Activated CD4-positive, alpha-beta T cell treated with anti-CD3 and anti-CD28 coated beads, Interleukin-2, amount 10 ng/mL, durations not matched to agents 7 days and 5 days (primary cell): ENCODE data around the gene CLIC3. TPM values are rescaled to one million over a fixed set of nuclear protein-coding genes. Genes with fewer than 3 reads are reported as not detected.

Experiments used
- CTCF ChIA-PET: fragments of 350-600 bp; sonication (Branson Sonifier 250); formaldehyde crosslinking; loops from one replicate; lab custom pipeline; 2021; ENCODE audit warnings: antibody characterized with exemption; lab: Charles Lee
- POLR2A ChIA-PET: fragments of 350-600 bp; sonication (Branson Sonifier 250); formaldehyde crosslinking; loops from one replicate; lab custom pipeline; 2021; ENCODE audit warnings: antibody characterized with exemption; lab: Charles Lee
- DNase-seq: peaks from one replicate; pipeline ENCODE4 v3.0.0-alpha.2; 2020
- H3K27ac Mint-ChIP-seq: one replicate; pipeline ENCODE4 v1.8.0; 2021; ENCODE audit warnings: mild to moderate bottlenecking, moderate library complexity, mixed read lengths
- H3K27me3 Mint-ChIP-seq: one replicate; pipeline ENCODE4 v1.8.0; 2021; ENCODE audit warnings: mixed read lengths
- H3K36me3 Mint-ChIP-seq: one replicate; pipeline ENCODE4 v1.8.0; 2021; ENCODE audit warnings: low read depth, mixed read lengths
- H3K4me1 Mint-ChIP-seq: one replicate; pipeline ENCODE4 v1.8.0; 2021; ENCODE audit warnings: mixed read lengths
- H3K4me3 Mint-ChIP-seq: one replicate; pipeline ENCODE4 v1.8.0; 2021; ENCODE audit warnings: mild to moderate bottlenecking, moderate library complexity, mixed read lengths
- H3K9me3 Mint-ChIP-seq: one replicate; pipeline ENCODE4 v1.8.0; 2021; ENCODE audit warnings: mixed read lengths
- total RNA-seq, 2 experiments: library from RNA; stranded (reverse); gene quantifications; one replicate each; pipeline ENCODE4 v1.2.3, GENCODE V29; 2021

CLIC3 gene
- total RNA-seq, 2 experiments from 2014 or later = 2.6 to 4.4 TPM

GRCh38 chr9:137021568-137021978, 25.2 kb upstream of the CLIC3 start:
- Mint-ChIP-seq H3K4me1 (peaks cover 13% of the 10 kb centered on the region), H3K27me3 (no peaks in the 10 kb centered on the region), H3K9me3 (no peaks in the 10 kb centered on the region), H3K4me3 (no peak overlapping the region), H3K36me3 (peaks cover 6% of the 10 kb centered on the region), H3K27ac (no peak overlapping the region)
- no peak for DNase-seq
- POLR2A ChIA-PET = no interaction called here
- CTCF ChIA-PET = interaction anchor here (0.6 to 8.6 kb wide), 7 partner anchors 8 to 179 kb away, joined by 3 to 59 read pairs (median 4); partner anchors contain the start of genes ABCA2, AJM1, CLIC3 and FUT7

GRCh38 chr9:137020771-137021567, 24.6 kb upstream of the CLIC3 start:
- Mint-ChIP-seq H3K4me1 (peaks cover 11% of the 10 kb centered on the region), H3K9me3 (no peaks in the 10 kb centered on the region)
- POLR2A ChIA-PET = no interaction called here

GRCh38 chr9:137019891-137020683, 23.7 kb upstream of the CLIC3 start:
- H3K27ac Mint-ChIP-seq = no peak overlapping the region
- CTCF ChIA-PET = interaction anchor here (0.7 to 8.6 kb wide), 6 partner anchors 9 to 293 kb away, joined by 3 to 59 read pairs (median 5); partner anchors contain the start of genes ABCA2, FUT7 and NPDC1
- no peaks in the 10 kb centered on the region for H3K9me3 Mint-ChIP-seq
- peaks cover 6% of the 10 kb centered on the region for H3K36me3 Mint-ChIP-seq
- no peak for DNase-seq
- H3K4me3 Mint-ChIP-seq = no peak overlapping the region
- peaks cover 11% of the 10 kb centered on the region for H3K4me1 Mint-ChIP-seq
- no peaks in the 10 kb centered on the region for H3K27me3 Mint-ChIP-seq
- POLR2A ChIA-PET = no interaction called here

More at GRCh38 chr9:137020771-137021567, 24.6 kb upstream of the CLIC3 start:
- Mint-ChIP-seq H3K27ac (no peak overlapping the region), H3K36me3 (peaks cover 6% of the 10 kb centered on the region), H3K4me3 (no peak overlapping the region), H3K27me3 (no peaks in the 10 kb centered on the region)
- no peak for DNase-seq
- CTCF ChIA-PET = interaction anchor here (0.6 to 8.6 kb wide), 7 partner anchors 8 to 178 kb away, joined by 3 to 59 read pairs (median 4); partner anchors contain the start of genes ABCA2, AJM1, CLIC3 and FUT7

DNA sequence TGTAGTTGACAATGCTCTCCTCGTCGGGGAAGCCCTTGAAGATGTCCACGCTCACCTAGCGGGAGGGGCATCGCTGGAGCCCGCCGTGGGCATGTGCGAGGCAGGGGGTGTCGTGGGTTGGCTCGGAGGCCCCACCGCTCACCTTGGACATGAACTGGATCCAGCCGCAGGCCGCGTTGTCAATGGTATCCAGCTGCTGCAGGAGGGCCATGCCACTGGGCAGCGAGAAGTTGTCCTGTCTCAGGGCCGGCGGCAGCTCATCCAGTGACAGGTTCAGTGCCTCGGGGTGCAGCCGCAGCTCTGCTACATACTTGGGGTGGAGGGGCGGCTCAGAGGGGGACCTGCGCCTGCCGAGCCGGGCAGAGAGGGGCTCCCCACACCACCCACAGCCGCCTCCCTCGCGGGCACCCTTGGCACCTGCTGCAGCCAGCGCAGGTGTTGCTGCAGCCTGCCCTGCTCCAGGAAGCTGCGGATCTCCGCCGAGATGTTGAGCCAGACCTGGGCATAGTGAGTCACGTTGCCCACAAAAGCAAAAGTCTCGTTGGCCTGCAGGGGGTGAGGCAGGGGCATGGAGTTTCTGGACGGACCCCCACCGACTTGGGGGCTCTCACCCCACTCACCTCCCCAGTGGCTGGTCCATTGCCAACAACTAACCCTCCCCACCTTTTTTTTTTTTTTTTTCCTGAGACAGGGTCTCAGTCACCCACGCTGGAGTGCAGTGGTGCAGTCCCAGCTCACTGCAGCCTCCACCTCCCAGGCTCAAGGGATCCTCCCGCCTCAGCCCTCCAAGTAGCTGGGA, 22.6 kb upstream of the CLIC3 start:
- H3K9me3 Mint-ChIP-seq = no peaks in the 10 kb centered on the region
- H3K27ac Mint-ChIP-seq = no peak overlapping the region
- POLR2A ChIA-PET = no interaction called here
- peaks cover 6% of the 10 kb centered on the region for H3K36me3 Mint-ChIP-seq
- peaks cover 7% of the 10 kb centered on the region for H3K4me1 Mint-ChIP-seq
- no peak overlapping the region for H3K4me3 Mint-ChIP-seq
- no peaks in the 10 kb centered on the region for H3K27me3 Mint-ChIP-seq
- DNase-seq = no peak
- CTCF ChIA-PET = interaction anchor here (0.7 to 8.6 kb wide), 4 partner anchors 10 to 292 kb away, joined by 3 to 59 read pairs (median 5); partner anchors contain the start of genes ABCA2 and FUT7

DNA sequence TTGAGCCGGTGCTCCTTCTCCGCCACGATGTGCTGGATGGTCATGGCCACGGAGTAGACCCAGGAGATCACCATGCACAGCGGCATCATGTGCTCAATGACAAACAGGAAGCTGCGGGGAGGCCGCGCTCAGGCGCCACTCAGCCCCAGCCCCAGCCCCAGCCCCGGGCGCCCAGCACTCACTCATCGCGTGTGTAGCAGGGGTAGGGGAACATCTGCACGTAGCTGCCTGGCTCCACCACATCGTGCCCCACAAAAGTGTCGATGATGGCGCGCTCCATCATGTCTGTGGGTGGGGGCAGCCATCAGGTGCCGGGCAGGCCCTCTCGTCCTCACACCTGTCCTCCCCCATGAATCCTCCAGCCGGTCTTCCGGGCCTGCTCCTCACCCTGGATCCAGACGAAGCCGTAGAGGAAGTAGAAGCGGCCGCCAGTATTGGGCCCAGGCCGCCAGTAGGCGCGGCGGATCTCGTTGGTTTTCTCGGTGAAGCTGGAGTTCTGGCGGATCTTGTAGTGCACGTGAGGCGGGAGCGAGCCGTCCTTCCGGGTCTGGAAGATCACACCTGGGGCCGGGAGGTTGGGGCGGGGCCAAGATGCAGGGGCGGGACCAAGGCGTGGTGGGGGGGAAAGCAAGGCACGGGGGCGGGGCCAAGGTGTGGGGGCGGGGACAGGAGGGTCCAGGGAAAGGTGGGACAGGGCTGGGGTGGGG, 21.6 kb upstream of the CLIC3 start:
- H3K27ac Mint-ChIP-seq = no peak overlapping the region
- CTCF ChIA-PET = interaction anchor here (2.1 to 8.6 kb wide), 2 partner anchors 11 to 18 kb away, joined by 6 to 59 read pairs; partner anchors contain the start of genes ABCA2 and FUT7
- no peaks in the 10 kb centered on the region for H3K9me3 Mint-ChIP-seq
- DNase-seq = no peak
- H3K27me3 Mint-ChIP-seq = no peaks in the 10 kb centered on the region
- no peak overlapping the region for H3K4me3 Mint-ChIP-seq
- POLR2A ChIA-PET = no interaction called here
- peaks cover 3% of the 10 kb centered on the region for H3K4me1 Mint-ChIP-seq
- H3K36me3 Mint-ChIP-seq = peaks cover 6% of the 10 kb centered on the region

- H3K9me3 Mint-ChIP-seq = no peaks in the 10 kb centered on the region
- ChIA-PET POLR2A (no interaction called here), CTCF (interaction anchor here (8.6 kb wide), 1 partner anchor 12 kb away, joined by 59 read pairs; the partner anchor contains the start of genes ABCA2 and FUT7)
- peaks cover 1% of the 10 kb centered on the region for H3K4me1 Mint-ChIP-seq
- no peaks in the 10 kb centered on the region for H3K27me3 Mint-ChIP-seq
- H3K27ac Mint-ChIP-seq = no peak overlapping the region
- H3K36me3 Mint-ChIP-seq = peaks cover 4% of the 10 kb centered on the region
- H3K4me3 Mint-ChIP-seq = no peak overlapping the region
- no peak for DNase-seq
These were observed 20.7 kb upstream of the CLIC3 start for GRCh38 chr9:137017071-137017470.

DNA sequence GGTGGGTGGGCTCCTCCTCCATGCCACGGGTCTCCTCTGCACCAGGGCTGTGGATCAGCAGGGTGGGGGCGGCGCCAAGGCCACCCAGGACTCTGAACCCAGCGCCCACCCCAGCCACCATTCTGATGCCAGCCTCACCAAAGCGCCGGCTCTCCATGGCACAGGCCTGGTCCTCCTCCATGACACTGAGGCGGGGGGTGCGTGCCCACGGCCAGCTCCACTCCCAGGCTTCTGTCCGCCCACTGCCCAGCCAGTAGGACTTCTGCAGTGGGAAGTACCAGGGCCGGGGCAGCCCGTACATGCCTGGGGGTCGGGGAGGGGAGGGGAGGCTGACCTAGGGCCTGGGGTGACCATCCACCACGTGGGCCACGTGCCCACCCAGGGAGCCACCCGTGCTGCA, 20.1 kb upstream of the CLIC3 start:
- Mint-ChIP-seq H3K27me3 (no peaks in the 10 kb centered on the region), H3K4me3 (no peak overlapping the region), H3K4me1 (no peaks in the 10 kb centered on the region), H3K9me3 (no peaks in the 10 kb centered on the region), H3K36me3 (peaks cover 7% of the 10 kb centered on the region), H3K27ac (no peak overlapping the region)
- POLR2A ChIA-PET = no interaction called here
- DNase-seq = no peak
- CTCF ChIA-PET = interaction anchor here (2.0 to 8.6 kb wide), 2 partner anchors 13 to 19 kb away, joined by 6 to 59 read pairs; partner anchors contain the start of genes ABCA2 and FUT7

- no peak for DNase-seq
- no peaks in the 10 kb centered on the region for H3K27me3 Mint-ChIP-seq
- no peak overlapping the region for H3K4me3 Mint-ChIP-seq
- peaks cover 9% of the 10 kb centered on the region for H3K36me3 Mint-ChIP-seq
- H3K4me1 Mint-ChIP-seq = no peaks in the 10 kb centered on the region
- POLR2A ChIA-PET = no interaction called here
- CTCF ChIA-PET = interaction anchor here (2.0 to 8.6 kb wide), 2 partner anchors 13 to 19 kb away, joined by 6 to 59 read pairs; partner anchors contain the start of genes ABCA2 and FUT7
- H3K27ac Mint-ChIP-seq = no peak overlapping the region
- H3K9me3 Mint-ChIP-seq = no peaks in the 10 kb centered on the region
These were observed 19.6 kb upstream of the CLIC3 start for GRCh38 chr9:137015976-137016375.

- POLR2A ChIA-PET = no interaction called here
- CTCF ChIA-PET = interaction anchor here (2.0 to 8.6 kb wide), 2 partner anchors 14 to 20 kb away, joined by 6 to 59 read pairs; partner anchors contain the start of genes ABCA2 and FUT7
- H3K27ac Mint-ChIP-seq = no peak overlapping the region
These were observed 19.2 kb upstream of the CLIC3 start for GRCh38 chr9:137015540-137015930.

GRCh38 chr9:137014776-137015539, 18.6 kb upstream of the CLIC3 start:
- H3K9me3 Mint-ChIP-seq = no peaks in the 10 kb centered on the region
- no peak for DNase-seq
- H3K27ac Mint-ChIP-seq = no peak overlapping the region
- H3K36me3 Mint-ChIP-seq = peaks cover 9% of the 10 kb centered on the region
- POLR2A ChIA-PET = no interaction called here
- no peaks in the 10 kb centered on the region for H3K27me3 Mint-ChIP-seq
- CTCF ChIA-PET = interaction anchor here (2.0 to 8.6 kb wide), 2 partner anchors 14 to 20 kb away, joined by 6 to 59 read pairs; partner anchors contain the start of genes ABCA2 and FUT7
- no peaks in the 10 kb centered on the region for H3K4me1 Mint-ChIP-seq
- no peak overlapping the region for H3K4me3 Mint-ChIP-seq

More at GRCh38 chr9:137015540-137015930, 19.2 kb upstream of the CLIC3 start:
- Mint-ChIP-seq H3K4me3 (no peak overlapping the region), H3K27me3 (no peaks in the 10 kb centered on the region), H3K4me1 (no peaks in the 10 kb centered on the region), H3K36me3 (peaks cover 9% of the 10 kb centered on the region), H3K9me3 (no peaks in the 10 kb centered on the region)
- DNase-seq = no peak

- POLR2A ChIA-PET = no interaction called here
- CTCF ChIA-PET = interaction anchor here (0.5 to 8.6 kb wide), 3 partner anchors 15 to 270 kb away, joined by 3 to 59 read pairs (median 3); partner anchors contain the start of genes ABCA2 and FUT7
These were observed 17.8 kb upstream of the CLIC3 start for GRCh38 chr9:137014166-137014565.

More at GRCh38 chr9:137014166-137014565, 17.8 kb upstream of the CLIC3 start:
- H3K4me1 Mint-ChIP-seq = no peaks in the 10 kb centered on the region
- no peaks in the 10 kb centered on the region for H3K27me3 Mint-ChIP-seq
- H3K27ac Mint-ChIP-seq = no peak overlapping the region
- no peak for DNase-seq
- H3K36me3 Mint-ChIP-seq = peaks cover 9% of the 10 kb centered on the region
- no peaks in the 10 kb centered on the region for H3K9me3 Mint-ChIP-seq
- H3K4me3 Mint-ChIP-seq = no peak overlapping the region
